Stimulated activated naive CD8-positive, alpha-beta T cell treated with anti-CD3 and anti-CD28 coated beads, Interleukin-15, amount 100 ng/mL, for 72 hours (primary cell): ENCODE results near the gene IL1RAPL2.
A peak's percentile ranks its signal among the peaks of the same experiment; 100 is the strongest.
"Not testable (repeated sequence)": the region's sequence is repeated elsewhere in the genome, so short reads cannot be mapped to it uniquely, and the experiment has no call there.

Experiments used
- ATAC-seq: fragments of 150-1000 bp; cut with Tn5 transposase; 2 replicates; pipeline ENCODE4 v1.10.0; 2021; ENCODE audit warnings: mild to moderate bottlenecking, moderate library complexity
- DNase-seq, 2 donors: peaks; one replicate each; pipeline ENCODE4 v3.0.0; 2021 to 2022
- H3K27ac Mint-ChIP-seq, 2 donors: one replicate each; pipeline ENCODE4 v1.8.0; 2022; ENCODE audit warnings: mild to moderate bottlenecking in 2 of 2, mixed read lengths in 2 of 2, moderate library complexity in 2 of 2
- H3K27me3 Mint-ChIP-seq: one replicate; pipeline ENCODE4 v1.8.0; 2022; ENCODE audit warnings: mixed read lengths
- H3K4me1 Mint-ChIP-seq: one replicate; pipeline ENCODE4 v1.8.0; 2022; ENCODE audit warnings: mild to moderate bottlenecking, mixed read lengths
- H3K4me3 Mint-ChIP-seq, 2 donors: one replicate each; pipeline ENCODE4 v1.8.0; 2022; ENCODE audit warnings: mild to moderate bottlenecking in 2 of 2, mixed read lengths in 2 of 2, moderate library complexity in 1 of 2
- H3K9me3 Mint-ChIP-seq, 2 donors: one replicate each; pipeline ENCODE4 v1.8.0; 2022; ENCODE audit warnings: mixed read lengths in 2 of 2

The IL1RAPL2 gene

DNA sequence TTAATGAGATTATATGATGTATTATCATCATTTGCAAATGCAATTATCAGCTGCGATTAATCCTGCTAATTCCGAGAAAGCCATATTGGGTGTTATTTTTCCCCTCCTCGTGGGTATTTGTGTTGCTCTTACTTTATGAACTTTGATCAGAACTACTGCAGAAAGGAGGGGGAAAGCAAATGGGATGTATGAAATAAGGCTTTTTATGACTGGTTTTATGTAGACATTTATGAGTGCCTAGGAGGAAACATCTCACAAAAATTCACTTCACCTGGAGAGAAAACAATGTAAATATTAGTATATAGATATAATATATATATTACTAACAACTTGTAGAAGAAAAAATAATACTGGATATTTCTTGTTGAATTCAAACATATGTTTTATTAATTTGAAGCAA, 440.1 kb downstream of the IL1RAPL2 start:
- Mint-ChIP-seq H3K9me3 (no peaks in the 10 kb centered on the region), H3K4me3 (no peak overlapping the region), H3K27ac (no peak overlapping the region), H3K27me3 (no peaks in the 10 kb centered on the region), H3K4me1 (no peaks in the 10 kb centered on the region)
- DNase-seq = no peak
- ATAC-seq = no peak

DNA sequence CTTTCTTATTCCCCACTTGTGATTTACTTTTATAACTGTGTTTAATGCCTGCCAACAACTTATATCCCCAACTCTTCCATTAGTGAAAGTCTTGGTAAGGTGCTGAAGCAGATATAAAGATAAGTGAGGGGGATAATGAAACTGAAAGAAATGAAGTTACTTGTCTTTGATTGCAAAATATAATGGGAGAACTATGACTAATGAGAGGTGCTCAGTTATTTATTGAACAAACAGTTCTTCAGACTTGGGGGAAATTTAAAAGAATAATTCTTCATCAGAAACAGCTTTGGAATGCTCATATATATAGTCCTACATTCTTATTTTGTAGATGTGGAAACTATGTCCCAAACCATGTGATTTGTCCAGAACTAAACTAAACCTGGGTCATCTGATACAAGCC, 441.0 kb downstream of the IL1RAPL2 start:
- H3K27me3 Mint-ChIP-seq = no peaks in the 10 kb centered on the region

DNA sequence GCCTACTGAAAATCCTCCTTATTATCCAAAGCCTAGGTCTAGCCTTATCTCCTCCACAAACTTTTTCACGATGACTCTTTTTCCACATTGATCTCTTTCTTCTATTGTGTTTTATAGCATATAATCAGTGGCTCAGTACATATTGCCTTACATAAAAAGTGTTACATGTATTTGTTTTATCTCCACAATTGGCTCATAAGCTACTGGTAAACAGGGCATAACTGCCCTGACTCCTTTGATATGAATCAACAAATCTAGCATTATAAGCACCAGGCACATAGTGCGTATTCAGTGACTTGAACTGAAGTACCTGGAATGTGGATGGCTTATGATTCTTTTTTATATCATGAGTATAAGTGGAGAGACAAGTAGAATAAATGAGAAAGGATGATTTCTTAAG, 447.7 kb downstream of the IL1RAPL2 start:
- Mint-ChIP-seq H3K27ac (no peak overlapping the region), H3K27me3 (no peaks in the 10 kb centered on the region), H3K9me3 (no peaks in the 10 kb centered on the region), H3K4me1 (no peaks in the 10 kb centered on the region), H3K4me3 (no peak overlapping the region)
- ATAC-seq (no peak), DNase-seq (no peak)

More for the DNA sequence above, 441.0 kb downstream of the IL1RAPL2 start:
- no peaks in the 10 kb centered on the region for H3K9me3 Mint-ChIP-seq
- H3K27ac Mint-ChIP-seq = no peak overlapping the region
- DNase-seq (no peak), ATAC-seq (no peak)
- no peak overlapping the region for H3K4me3 Mint-ChIP-seq
- H3K4me1 Mint-ChIP-seq = no peaks in the 10 kb centered on the region

DNA sequence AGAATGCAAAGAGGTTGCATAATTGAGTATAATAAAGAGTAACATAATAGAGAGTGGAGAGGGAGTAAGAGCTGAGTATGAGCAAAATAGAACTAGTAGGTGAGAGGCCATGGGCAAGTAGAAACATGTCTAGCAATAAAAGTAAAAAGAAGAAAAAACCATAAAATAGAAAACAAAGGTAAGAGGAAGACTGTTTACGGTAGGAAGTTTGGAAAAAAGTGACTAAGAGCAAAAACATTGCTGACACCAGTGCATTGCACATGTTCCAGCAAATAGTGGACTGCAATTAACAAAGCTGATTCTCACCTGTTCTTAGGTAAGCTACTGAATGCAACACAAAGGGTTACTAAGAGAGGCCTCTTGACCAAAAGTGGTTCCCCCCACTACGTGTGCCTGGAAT, 451.6 kb downstream of the IL1RAPL2 start:
- H3K4me3 Mint-ChIP-seq = no peak overlapping the region
- no peaks in the 10 kb centered on the region for H3K9me3 Mint-ChIP-seq
- no peak for ATAC-seq
- H3K27me3 Mint-ChIP-seq = no peaks in the 10 kb centered on the region
- no peak for DNase-seq
- no peaks in the 10 kb centered on the region for H3K4me1 Mint-ChIP-seq
- no peak overlapping the region for H3K27ac Mint-ChIP-seq

DNA sequence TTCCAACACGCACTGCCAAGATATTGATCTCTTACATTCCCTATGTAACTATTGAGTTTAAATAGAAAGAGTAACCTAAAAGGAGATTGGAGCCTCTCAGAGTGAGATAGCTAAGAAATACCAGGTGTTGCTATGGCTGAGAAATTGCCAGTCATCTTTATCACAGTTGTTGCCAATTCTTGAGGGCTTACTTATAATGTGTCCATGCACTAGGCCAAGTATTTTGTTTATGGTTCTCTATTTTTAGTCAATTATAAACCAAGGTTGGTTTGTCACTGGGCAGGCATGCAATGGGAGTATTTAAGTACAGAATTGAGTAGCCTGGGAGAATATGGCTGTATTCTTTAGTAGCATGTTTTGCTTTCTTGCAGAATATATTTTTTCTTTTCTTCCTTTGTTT, 452.9 kb downstream of the IL1RAPL2 start:
- Mint-ChIP-seq H3K4me1 (no peaks in the 10 kb centered on the region), H3K4me3 (no peak overlapping the region), H3K9me3 (no peaks in the 10 kb centered on the region), H3K27me3 (no peaks in the 10 kb centered on the region), H3K27ac (no peak overlapping the region)
- DNase-seq (no peak), ATAC-seq (no peak)

DNA sequence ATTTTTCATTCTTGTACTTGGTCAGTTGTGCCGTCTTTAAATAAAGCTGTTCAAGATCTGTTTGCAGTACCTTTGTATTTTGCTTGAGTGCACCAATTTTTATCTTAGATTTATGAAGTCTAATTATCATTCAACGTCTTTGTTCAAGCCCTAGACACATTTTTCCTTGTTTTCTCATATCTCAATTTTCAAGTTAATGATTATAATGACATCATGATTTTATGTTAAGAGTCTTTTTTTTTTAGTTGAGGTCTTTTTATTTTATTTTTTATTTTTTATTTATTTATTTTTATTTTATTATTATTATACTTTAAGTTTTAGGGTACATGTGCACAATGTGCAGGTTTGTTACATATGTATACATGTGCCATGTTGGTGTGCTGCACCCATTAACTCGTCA, 463.0 kb downstream of the IL1RAPL2 start:
- H3K4me1 Mint-ChIP-seq, ATAC-seq: not testable (repeated sequence)

DNA sequence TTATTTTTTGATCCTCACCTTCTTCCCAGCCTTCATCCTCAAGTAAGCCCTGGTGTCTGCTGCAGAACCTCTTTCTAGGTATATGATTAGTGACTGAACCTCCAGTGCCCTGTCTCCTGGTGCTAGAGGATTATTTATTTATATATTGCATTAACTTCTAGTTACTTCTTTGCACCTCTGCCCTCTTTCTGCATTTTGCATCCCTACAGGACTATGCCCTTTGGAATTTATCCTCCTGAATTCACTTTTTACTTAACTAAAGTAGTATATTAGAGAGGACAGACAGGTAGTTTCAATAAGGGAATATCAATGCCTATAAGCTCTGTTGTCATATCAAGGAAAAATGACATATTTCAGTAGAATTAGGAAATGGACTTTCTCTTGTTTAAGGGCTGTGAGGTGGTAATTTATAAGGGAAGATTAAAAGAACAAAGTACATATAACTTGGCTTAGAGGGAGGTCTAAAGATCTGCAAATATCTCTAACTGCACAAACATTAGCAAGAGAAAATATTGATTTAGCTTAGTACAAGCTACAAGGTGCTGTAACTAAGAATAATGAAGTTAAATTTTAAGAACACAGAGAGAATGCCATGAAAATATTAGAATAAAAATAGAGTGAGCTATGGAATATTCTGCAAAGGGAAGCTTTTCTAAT, 472.8 kb downstream of the IL1RAPL2 start:
- ATAC-seq (no peak), DNase-seq (no peak)
- H3K9me3 Mint-ChIP-seq = no peaks in the 10 kb centered on the region
- no peak overlapping the region for H3K4me3 Mint-ChIP-seq
- H3K27ac Mint-ChIP-seq = no peak overlapping the region
- no peaks in the 10 kb centered on the region for H3K4me1 Mint-ChIP-seq
- H3K27me3 Mint-ChIP-seq = no peaks in the 10 kb centered on the region

More for the DNA sequence above, 463.0 kb downstream of the IL1RAPL2 start:
- not testable (repeated sequence) for H3K4me3 Mint-ChIP-seq, H3K27ac Mint-ChIP-seq, H3K27me3 Mint-ChIP-seq, DNase-seq, H3K9me3 Mint-ChIP-seq

DNA sequence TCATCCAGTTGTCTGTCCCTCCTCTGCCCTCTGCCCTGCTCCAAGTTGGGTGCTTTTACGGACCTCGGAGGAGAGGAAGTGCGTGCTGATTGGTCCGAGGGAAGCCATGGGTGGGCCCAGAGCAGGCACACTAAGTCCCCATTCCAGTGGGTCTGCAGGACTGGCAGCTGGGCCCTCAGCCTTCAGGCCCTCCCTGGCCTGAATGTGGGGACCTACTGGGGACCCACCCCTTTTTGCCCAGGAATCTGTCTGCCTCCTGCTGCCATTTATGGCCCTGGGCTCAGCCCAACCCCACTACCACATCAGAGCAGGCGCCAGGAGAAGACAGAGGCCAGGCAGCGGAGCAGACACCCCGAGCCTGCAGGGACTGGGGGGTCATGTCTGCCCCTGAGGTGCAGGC, 484.9 kb downstream of the IL1RAPL2 start:
- no peaks in the 10 kb centered on the region for H3K9me3 Mint-ChIP-seq
- no peak for ATAC-seq
- no peaks in the 10 kb centered on the region for H3K4me1 Mint-ChIP-seq
- no peak for DNase-seq
- no peak overlapping the region for H3K27ac Mint-ChIP-seq
- H3K27me3 Mint-ChIP-seq = no peaks in the 10 kb centered on the region
- H3K4me3 Mint-ChIP-seq = no peak overlapping the region

DNA sequence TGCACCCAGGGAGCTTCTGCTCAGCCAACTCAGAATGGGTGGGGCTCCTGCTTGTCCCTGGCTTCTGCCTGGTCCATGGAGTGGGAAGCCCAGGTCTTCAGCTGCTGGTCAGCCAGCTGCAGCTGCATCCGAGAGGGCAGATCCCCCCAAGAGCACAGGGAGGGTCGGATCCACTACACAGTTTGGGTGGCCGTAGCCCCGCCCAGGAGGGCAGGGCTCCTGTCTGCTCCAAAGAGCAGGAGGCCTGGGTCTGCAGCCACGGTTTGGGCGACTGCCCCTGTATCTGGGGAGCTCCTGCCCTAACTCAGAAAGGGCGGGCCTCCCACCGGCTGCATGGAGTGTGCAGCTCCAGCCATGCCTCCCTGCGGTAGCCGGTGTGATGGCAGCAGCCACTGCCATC, 485.4 kb downstream of the IL1RAPL2 start:
- DNase-seq (no peak), ATAC-seq (no peak)
- Mint-ChIP-seq H3K4me3 (no peak overlapping the region), H3K9me3 (no peaks in the 10 kb centered on the region), H3K4me1 (no peaks in the 10 kb centered on the region), H3K27me3 (no peaks in the 10 kb centered on the region), H3K27ac (no peak overlapping the region)

DNA sequence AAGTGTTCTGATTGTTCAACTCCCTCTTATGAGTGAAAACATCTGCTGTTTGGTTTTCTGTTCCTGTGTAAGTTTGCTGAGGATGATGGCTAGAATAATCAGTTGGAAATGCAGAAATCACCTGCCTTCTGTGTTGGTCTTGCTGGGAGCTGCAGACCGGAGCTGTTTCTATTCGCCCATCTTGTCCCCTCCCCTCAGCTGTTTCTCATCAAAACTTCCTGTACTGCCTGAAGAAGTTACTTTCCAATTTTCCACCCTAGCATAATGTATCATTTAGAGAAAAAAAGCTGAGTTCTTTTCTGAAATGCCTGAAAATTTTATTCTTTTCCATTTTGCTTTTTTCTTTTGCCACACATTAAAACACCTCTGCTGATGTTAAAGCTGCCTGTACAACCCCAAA, 486.9 kb downstream of the IL1RAPL2 start:
- Mint-ChIP-seq H3K27me3 (no peaks in the 10 kb centered on the region), H3K4me3 (no peak overlapping the region), H3K4me1 (no peaks in the 10 kb centered on the region), H3K9me3 (no peaks in the 10 kb centered on the region), H3K27ac (peak overlapping the region; percentile 33 to 63)
- DNase-seq = no peak
- ATAC-seq = no peak

DNA sequence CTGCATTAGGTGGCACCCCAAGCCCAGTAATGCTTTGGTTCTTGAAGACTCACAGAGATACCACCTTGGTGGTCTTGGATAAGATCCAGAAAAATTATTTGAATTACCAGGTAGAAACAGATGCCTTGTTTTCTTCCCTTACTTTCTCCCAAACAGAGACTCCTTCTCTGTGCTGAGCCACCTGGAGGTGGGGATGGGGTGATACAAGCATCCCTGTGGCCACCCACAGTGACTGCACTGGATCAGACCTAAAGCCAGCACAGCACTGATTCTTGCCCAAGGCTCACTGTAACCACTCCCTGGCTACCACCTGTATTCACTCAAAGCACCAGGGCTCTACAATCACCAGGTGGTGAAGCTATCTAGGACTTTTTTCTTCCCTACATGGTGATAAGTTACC, 497.7 kb downstream of the IL1RAPL2 start:
- Mint-ChIP-seq H3K27me3 (no peaks in the 10 kb centered on the region), H3K4me1 (no peaks in the 10 kb centered on the region), H3K9me3 (no peaks in the 10 kb centered on the region), H3K27ac (no peak overlapping the region), H3K4me3 (no peak overlapping the region)
- DNase-seq (no peak), ATAC-seq (no peak)

DNA sequence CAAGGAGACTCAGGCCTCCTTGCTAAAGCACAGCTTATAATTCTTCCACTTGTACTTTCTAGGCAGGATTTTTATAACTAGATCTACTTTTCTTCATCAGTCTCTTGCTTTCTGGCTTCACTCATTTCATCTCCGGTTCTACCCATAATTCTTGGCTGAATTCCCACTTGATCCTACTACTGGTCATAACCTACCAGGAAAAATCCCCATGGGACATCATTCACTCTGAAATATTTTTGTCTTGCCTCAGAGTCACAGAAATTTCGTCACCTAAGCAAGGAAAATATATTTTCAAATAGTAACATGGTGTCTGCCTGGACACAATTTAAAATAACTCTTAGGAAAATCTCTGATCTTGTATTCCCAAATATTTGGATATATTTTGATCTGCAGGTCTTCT, 532.2 kb downstream of the IL1RAPL2 start:
- no peaks in the 10 kb centered on the region for H3K4me1 Mint-ChIP-seq
- no peak overlapping the region for H3K27ac Mint-ChIP-seq
- H3K4me3 Mint-ChIP-seq = no peak overlapping the region
- no peaks in the 10 kb centered on the region for H3K27me3 Mint-ChIP-seq
- H3K9me3 Mint-ChIP-seq = no peaks in the 10 kb centered on the region
- no peak for ATAC-seq
- DNase-seq = no peak

DNA sequence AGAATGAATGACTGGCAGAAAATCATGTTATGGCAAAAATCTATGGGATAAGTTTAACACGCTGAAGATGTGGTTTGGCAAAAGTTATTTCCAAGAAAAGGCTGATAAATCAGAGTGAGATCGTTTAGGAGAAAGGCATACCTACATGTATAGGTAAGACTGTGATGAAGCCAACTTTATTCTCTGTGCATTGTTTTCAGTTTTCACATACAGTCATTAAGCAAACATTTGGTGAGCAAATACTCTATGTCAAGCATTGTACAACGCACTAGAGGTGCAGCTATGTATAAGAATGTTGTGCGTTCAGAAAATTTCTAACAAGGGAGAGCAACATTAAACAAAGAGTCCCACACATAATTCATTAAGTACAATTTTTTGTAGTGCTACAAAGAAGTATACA, 532.8 kb downstream of the IL1RAPL2 start:
- H3K4me3 Mint-ChIP-seq = no peak overlapping the region
- no peak overlapping the region for H3K27ac Mint-ChIP-seq
- H3K27me3 Mint-ChIP-seq = no peaks in the 10 kb centered on the region
- ATAC-seq = no peak
- H3K4me1 Mint-ChIP-seq = no peaks in the 10 kb centered on the region
- no peak for DNase-seq
- H3K9me3 Mint-ChIP-seq = no peaks in the 10 kb centered on the region

DNA sequence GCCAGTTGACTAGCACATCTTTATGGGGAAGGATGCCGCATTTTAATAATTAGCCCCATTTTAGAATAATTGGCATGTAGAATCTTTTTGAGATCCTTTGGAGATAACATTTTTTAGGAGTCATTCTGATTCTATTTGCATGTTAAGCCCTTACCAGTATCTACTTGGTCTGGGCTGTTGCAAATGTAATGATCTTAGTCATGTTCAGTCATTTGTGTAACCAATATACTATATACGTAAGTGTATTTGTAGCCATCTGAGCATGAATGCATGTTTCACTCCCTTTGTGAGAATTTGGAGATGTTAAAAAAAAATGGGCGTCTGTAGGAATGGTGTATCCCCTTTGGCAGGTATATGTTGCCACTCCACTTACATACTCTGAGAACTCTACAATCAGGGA, 535.4 kb downstream of the IL1RAPL2 start:
- Mint-ChIP-seq H3K9me3 (no peaks in the 10 kb centered on the region), H3K27ac (no peak overlapping the region), H3K4me1 (no peaks in the 10 kb centered on the region), H3K27me3 (no peaks in the 10 kb centered on the region), H3K4me3 (no peak overlapping the region)
- DNase-seq (no peak), ATAC-seq (no peak)

DNA sequence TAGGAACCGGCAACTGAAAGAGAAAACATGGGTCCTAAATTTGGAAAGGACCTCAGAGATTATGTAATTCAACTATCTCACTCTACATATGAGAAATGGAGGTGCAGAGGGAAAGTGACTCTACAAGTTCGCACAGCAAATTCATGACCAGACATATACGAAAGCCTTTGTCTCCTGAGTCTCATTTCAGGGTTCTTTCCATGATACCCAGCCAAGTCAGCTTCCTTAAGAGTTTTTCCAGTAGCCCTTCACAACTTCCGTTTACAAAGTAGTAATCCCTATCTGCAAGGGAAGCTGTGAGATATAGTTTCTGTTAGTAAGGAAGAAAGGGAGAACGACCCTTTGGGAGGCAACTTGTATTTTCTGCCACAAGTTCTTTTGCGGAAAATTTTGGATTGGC, 543.9 kb downstream of the IL1RAPL2 start:
- ATAC-seq = no peak
- DNase-seq = no peak
- H3K27me3 Mint-ChIP-seq = no peaks in the 10 kb centered on the region
- H3K4me1 Mint-ChIP-seq = no peaks in the 10 kb centered on the region
- H3K9me3 Mint-ChIP-seq = peaks cover 0 to 9% of the 10 kb centered on the region in 2 donors
- no peak overlapping the region for H3K27ac Mint-ChIP-seq
- H3K4me3 Mint-ChIP-seq = no peak overlapping the region

DNA sequence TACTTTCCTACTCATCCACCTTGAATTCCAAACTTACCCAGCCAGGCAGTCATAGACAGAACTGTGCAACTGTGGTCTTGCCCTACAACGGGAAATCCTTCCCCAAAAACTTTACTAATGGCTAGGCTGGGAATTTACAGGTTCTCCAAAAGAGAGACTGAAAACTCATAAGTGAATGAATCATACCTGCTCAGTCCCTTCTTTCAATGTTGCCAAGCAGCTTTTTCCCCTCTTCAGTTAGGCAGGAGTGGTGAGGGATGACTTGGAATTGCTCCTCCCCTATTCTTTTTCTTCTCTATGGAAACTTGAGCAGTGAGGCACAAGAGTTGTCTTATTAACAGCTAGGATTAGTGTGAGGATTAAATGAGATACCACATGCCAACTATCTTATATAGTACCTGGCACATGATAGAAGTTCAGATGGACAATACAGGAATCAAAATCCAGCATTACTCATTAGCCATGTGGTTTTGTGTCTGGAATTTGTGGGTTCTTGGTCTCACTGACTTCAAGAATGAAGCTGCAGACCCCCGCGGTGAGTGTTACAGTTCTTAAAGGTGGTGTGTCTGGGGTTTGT, 548.6 kb downstream of the IL1RAPL2 start:
- Mint-ChIP-seq H3K9me3 (no peaks in the 10 kb centered on the region), H3K27me3 (no peaks in the 10 kb centered on the region), H3K4me3 (no peak overlapping the region), H3K27ac (no peak overlapping the region), H3K4me1 (no peaks in the 10 kb centered on the region)
- no peak for DNase-seq
- no peak for ATAC-seq
